Uterus (tissue), 4 donors: ENCODE results near the gene SPAG8. TPM values are rescaled to one million over a fixed set of nuclear protein-coding genes. Genes with fewer than 3 reads are reported as not detected.

Source experiments
- DNase-seq, 2 donors: peaks; one replicate each; pipeline ENCODE4 v3.0.0-alpha.2; 2019 to 2020
- H3K27ac ChIP-seq, 2 donors: fragments of 200-600 bp; sonication (generic); 1 replicate in 1 of 2; 2 replicates in 1 of 2; pipeline ENCODE4 v1.5.1; 2016 to 2018
- H3K27me3 ChIP-seq, 2 donors: fragments of 200-600 bp; sonication (generic); one replicate each; pipeline ENCODE4 v1.5.1; 2018 to 2019; ENCODE audit warnings: control low read depth in 1 of 2
- H3K36me3 ChIP-seq, 2 donors: fragments of 200-600 bp; sonication (generic); one replicate each; pipeline ENCODE4 v1.5.1; 2019; ENCODE audit warnings: control low read depth in 1 of 2
- H3K4me1 ChIP-seq, 2 donors: fragments of 200-600 bp; sonication (generic); one replicate each; pipeline ENCODE4 v1.5.1; 2018 to 2019; ENCODE audit warnings: control low read depth in 1 of 2
- H3K4me3 ChIP-seq, 2 donors: fragments of 200-600 bp; sonication (generic); 1 replicate in 1 of 2; 2 replicates in 1 of 2; pipeline ENCODE4 v1.5.1; 2018 to 2019; ENCODE audit warnings: mild to moderate bottlenecking in 1 of 2
- H3K9me3 ChIP-seq, 2 donors: fragments of 200-600 bp; sonication (generic); one replicate each; pipeline ENCODE4 v1.5.1; 2019; ENCODE audit warnings: control low read depth in 1 of 2
- CTCF ChIP-seq, 4 experiments: fragments of 200-600 bp in 2 of 4; fragments of 450-650 bp in 2 of 4; sonication (generic) in 2 of 4; IDR thresholded peaks; one replicate each; pipeline ENCODE4 v1.5.1; 2016 to 2019; ENCODE audit warnings: antibody characterized with exemption in 4 of 4, mild to moderate bottlenecking in 2 of 4, moderate library complexity in 1 of 4
- POLR2A ChIP-seq, 2 donors: fragments of 450-650 bp; IDR thresholded peaks; one replicate each; pipeline ENCODE4 v1.6.1; 2016; ENCODE audit warnings: antibody characterized with exemption in 2 of 2, mild to moderate bottlenecking in 1 of 2, moderate library complexity in 1 of 2
- intact Hi-C: fragments of 100-400 bp; cut with DNase I; formaldehyde crosslinking; loops from one replicate; pipeline ENCODE4 v1.15.1; 2023; ENCODE audit warnings: low total_unique reads
- small RNA-seq: library from RNA; depleted of rRNA; stranded (forward); fragments of <200 nt; gene quantifications from one replicate; pipeline ENCODE3, GENCODE V24; 2016
- total RNA-seq, 4 donors: library from RNA; depleted of rRNA in 3 of 4; stranded (reverse); fragments of >200 nt in 3 of 4; gene quantifications; one replicate each; pipeline versions ENCODE4 v1.1.0 to v1.2.4, GENCODE V29; 2014 to 2023
- donor health status: DM: yes; HTN: yes; CAD: no.

The SPAG8 gene
- total RNA-seq, 4 donors from 2014 or later: 0.26 to 6.0 (median 4.0) TPM; not detected in 1

- peaks cover 0 to 6% of the 10 kb centered on the region in 2 donors for H3K4me1 ChIP-seq
- no peak overlapping the region for H3K27ac ChIP-seq
- no peak overlapping the region for H3K4me3 ChIP-seq
- DNase-seq: no peak
- H3K9me3 ChIP-seq: no peaks in the 10 kb centered on the region
- intact Hi-C loops: no loop called here
- H3K36me3 ChIP-seq: no peaks in the 10 kb centered on the region
- H3K27me3 ChIP-seq: no peaks in the 10 kb centered on the region
- TF ChIP-seq CTCF (IDR thresholded peaks at IDR 0.05): no peak
- TF ChIP-seq POLR2A (IDR thresholded peaks at IDR 0.05): no peak
Observed at GRCh38 chr9:35760651-35761050, 51.4 kb downstream of the SPAG8 start.

- DNase-seq: no peak
Observed at GRCh38 chr9:35759795-35760194, 52.3 kb downstream of the SPAG8 start.

More at GRCh38 chr9:35759795-35760194, 52.3 kb downstream of the SPAG8 start:
- intact Hi-C loops: no loop called here
- no peak for TF ChIP-seq CTCF (IDR thresholded peaks at IDR 0.05)
- no peak for TF ChIP-seq POLR2A (IDR thresholded peaks at IDR 0.05)
- Histone ChIP-seq H3K27ac (no peak overlapping the region), H3K4me3 (no peak overlapping the region), H3K36me3 (no peaks in the 10 kb centered on the region), H3K4me1 (peaks cover 0 to 6% of the 10 kb centered on the region in 2 donors), H3K9me3 (no peaks in the 10 kb centered on the region), H3K27me3 (no peaks in the 10 kb centered on the region)

Small RNA genes within 50 kb of the gene (small RNA-seq; reads per million reads assigned to genes)
- gene HINT2: not detected

Other genes with a start within 250 kb of the SPAG8 start
- 10 to 100 TPM in 3 of 4 donors, 1 to 10 TPM in 1; 2.0 to 59.7 (median 15.5) TPM for gene TESK1, start 207.0 kb downstream of the SPAG8 start, total RNA-seq
- 1 to 10 TPM in 2 of 4 donors, not detected in 2; 2.8 to 3.0 TPM for gene CD72, start 193.8 kb downstream of the SPAG8 start, total RNA-seq
- under 1 TPM in 2 of 4 donors, not detected in 2; 0.21 to 0.51 TPM for gene SIT1, start 161.3 kb downstream of the SPAG8 start, total RNA-seq
- over 10,000 TPM in 2 of 4 donors, 1,000 to 10,000 TPM in 2; 2,632 to 57,722 (median 9,015) TPM for gene RMRP, start 154.2 kb downstream of the SPAG8 start, total RNA-seq
- gene CCDC107, start 154.0 kb downstream of the SPAG8 start, total RNA-seq: 100 to 1,000 TPM in 1 of 4 donors, 10 to 100 TPM in 2, 1 to 10 TPM in 1; 9.0 to 120 (median 32.1) TPM
- gene ARHGEF39, start 147.1 kb downstream of the SPAG8 start, total RNA-seq: 1 to 10 TPM in 3 of 4 donors, not detected in 1; 1.5 to 3.6 (median 2.4) TPM
- under 1 TPM in 1 of 4 donors, not detected in 3; 0.14 TPM for gene CA9, start 138.3 kb downstream of the SPAG8 start, total RNA-seq
- gene TPM2, start 122.3 kb downstream of the SPAG8 start, total RNA-seq: 1,000 to 10,000 TPM in 2 of 4 donors, 100 to 1,000 TPM in 2; 491 to 2,682 (median 829) TPM
- 100 to 1,000 TPM; 202 to 540 (median 281) TPM for gene TLN1, start 80.1 kb downstream of the SPAG8 start, total RNA-seq
- gene CREB3, start 79.6 kb downstream of the SPAG8 start, total RNA-seq: 100 to 1,000 TPM in 1 of 4 donors, 10 to 100 TPM in 3; 30.5 to 105 (median 47.2) TPM
- 100 to 1,000 TPM in 1 of 4 donors, 10 to 100 TPM in 3; 26.9 to 104 (median 42.1) TPM for gene GBA2, start 63.0 kb downstream of the SPAG8 start, total RNA-seq
- 10 to 100 TPM in 2 of 4 donors, 1 to 10 TPM in 2; 2.0 to 38.1 (median 10.3) TPM for gene RGP1, start 63.0 kb downstream of the SPAG8 start, total RNA-seq
- not detected for gene MSMP, start 58.0 kb downstream of the SPAG8 start, total RNA-seq
- gene NPR2, start 20.7 kb downstream of the SPAG8 start, total RNA-seq: 10 to 100 TPM in 3 of 4 donors, 1 to 10 TPM in 1; 3.8 to 70.4 (median 31.7) TPM
- 10 to 100 TPM in 3 of 4 donors, not detected in 1; 11.3 to 38.2 (median 31.5) TPM for gene HINT2, start 2.8 kb upstream of the SPAG8 start, total RNA-seq
- not detected for gene FAM221B, start 16.5 kb upstream of the SPAG8 start, total RNA-seq
- gene TMEM8B, start 17.0 kb upstream of the SPAG8 start, total RNA-seq: 10 to 100 TPM in 3 of 4 donors, 1 to 10 TPM in 1; 6.7 to 43.3 (median 14.6) TPM
- not detected for gene OR13J1, start 58.1 kb upstream of the SPAG8 start, total RNA-seq
- gene HRCT1, start 93.9 kb upstream of the SPAG8 start, total RNA-seq: 10 to 100 TPM in 1 of 4 donors, 1 to 10 TPM in 1, under 1 TPM in 1, not detected in 1; 0.59 to 10.1 (median 1.4) TPM
- 10 to 100 TPM in 1 of 4 donors, 1 to 10 TPM in 1, under 1 TPM in 2; 0.29 to 11.7 (median 2.3) TPM for gene SPAAR, start 97.2 kb upstream of the SPAG8 start, total RNA-seq
- gene OR2S2, start 145.9 kb upstream of the SPAG8 start, total RNA-seq: not detected
- gene RECK, start 224.7 kb upstream of the SPAG8 start, total RNA-seq: 10 to 100 TPM; 14.3 to 37.7 (median 30.7) TPM